Subcutaneous adipose tissue (tissue), 4 donors: ENCODE data around the gene TBPL2. TPM values are rescaled to one million over a fixed set of nuclear protein-coding genes. Genes with fewer than 3 reads are reported as not detected.

Experiments used
- total RNA-seq, 4 donors: library from RNA; depleted of rRNA; stranded (reverse); fragments of >200 nt; gene quantifications; one replicate each; pipeline ENCODE4 v1.1.0, GENCODE V29; 2016
- TF ChIP-seq, protein P1 (sequence below): fragments of 450-650 bp; IDR thresholded peaks from one replicate; pipeline ENCODE4 v1.5.1; 2016; ENCODE audit warnings: low read depth, mild to moderate bottlenecking, control low read depth, antibody characterized with exemption, moderate library complexity

Gene TBPL2
- total RNA-seq, 4 donors from 2014 or later = not detected

DNA sequence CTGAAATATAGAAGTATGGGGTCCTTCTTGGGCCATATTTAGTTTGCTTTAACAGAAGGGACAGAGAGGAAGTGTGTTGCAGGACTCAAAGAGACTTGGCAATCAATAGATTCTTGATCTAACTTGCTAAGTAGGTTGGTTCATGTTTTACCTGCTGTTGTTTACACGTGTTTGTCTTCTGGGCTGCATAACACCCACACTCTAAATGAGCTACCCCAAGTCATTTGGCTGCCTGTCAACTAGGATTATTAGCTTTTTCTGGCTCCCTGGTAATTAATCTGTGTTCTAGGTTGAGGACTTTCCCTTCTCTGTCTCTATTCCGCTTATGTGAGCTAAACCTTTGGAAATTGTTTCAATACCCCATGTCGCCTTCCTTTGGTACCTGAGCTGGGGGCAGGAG lies 10.1 kb upstream of the TBPL2 start:
- TF ChIP-seq, protein P1, sequence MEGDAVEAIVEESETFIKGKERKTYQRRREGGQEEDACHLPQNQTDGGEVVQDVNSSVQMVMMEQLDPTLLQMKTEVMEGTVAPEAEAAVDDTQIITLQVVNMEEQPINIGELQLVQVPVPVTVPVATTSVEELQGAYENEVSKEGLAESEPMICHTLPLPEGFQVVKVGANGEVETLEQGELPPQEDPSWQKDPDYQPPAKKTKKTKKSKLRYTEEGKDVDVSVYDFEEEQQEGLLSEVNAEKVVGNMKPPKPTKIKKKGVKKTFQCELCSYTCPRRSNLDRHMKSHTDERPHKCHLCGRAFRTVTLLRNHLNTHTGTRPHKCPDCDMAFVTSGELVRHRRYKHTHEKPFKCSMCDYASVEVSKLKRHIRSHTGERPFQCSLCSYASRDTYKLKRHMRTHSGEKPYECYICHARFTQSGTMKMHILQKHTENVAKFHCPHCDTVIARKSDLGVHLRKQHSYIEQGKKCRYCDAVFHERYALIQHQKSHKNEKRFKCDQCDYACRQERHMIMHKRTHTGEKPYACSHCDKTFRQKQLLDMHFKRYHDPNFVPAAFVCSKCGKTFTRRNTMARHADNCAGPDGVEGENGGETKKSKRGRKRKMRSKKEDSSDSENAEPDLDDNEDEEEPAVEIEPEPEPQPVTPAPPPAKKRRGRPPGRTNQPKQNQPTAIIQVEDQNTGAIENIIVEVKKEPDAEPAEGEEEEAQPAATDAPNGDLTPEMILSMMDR = no peak

DNA sequence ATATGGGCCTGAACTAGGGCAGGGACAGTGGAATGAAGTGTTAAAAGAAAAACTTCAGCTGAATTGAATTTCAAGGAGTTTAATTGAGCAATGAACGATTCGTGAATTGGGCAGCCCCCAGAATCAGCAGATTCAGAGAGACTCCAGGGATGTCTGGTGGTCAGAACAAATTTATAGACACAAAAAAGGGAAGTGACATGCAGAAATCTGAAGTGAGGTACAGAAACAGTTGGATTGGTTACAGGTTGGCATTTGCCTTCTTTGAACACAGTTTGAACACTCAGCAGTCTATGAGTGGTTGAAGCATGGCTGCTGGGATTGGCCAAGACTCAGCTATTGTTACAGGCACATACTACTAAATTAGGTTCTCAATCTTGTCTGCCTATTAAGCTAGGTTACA lies 9.7 kb upstream of the TBPL2 start:
- TF ChIP-seq, protein P1 = no peak

DNA sequence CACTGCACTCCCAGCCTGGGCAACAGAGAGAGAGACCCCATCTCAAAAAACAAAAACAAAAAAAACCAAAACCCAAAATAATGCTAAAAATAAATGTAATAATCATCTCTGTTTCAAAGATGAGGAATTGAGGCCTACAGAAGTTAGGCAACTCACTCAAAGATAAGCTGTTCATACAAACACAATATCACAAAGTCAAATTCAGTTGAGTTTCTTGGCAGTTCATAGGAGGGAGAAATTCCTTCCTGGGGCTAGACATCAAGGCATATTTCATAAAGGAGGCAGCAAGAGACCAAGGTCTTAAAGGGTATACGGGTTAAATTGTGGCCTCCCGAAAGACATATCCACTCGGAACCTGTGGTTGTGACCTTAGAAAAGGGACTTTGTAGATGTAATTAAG lies 8.7 kb upstream of the TBPL2 start:
- TF ChIP-seq, protein P1 = no peak

DNA sequence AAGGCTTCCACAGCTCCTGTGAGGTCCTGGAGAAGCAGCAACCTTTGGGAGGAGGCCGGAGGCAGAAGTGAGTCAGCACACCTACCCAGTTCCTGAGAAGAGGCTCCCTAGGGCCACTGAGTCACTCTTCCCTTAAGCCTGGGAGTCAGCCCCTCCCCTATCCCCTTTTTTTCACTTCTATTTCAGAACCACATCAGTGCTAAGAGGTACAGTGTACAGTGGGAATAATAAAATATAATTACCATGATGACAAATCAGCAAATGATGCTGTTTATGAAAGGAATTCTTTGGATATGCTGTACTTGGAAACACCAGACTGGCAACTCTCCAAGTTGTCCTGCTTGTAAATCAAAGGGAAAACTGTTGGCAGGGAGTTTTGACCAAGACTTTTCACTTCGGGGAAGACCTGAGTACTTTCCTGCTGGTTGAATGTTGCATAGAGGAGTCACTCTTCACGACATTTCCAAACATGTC lies 7.8 kb upstream of the TBPL2 start:
- TF ChIP-seq, protein P1 = no peak

DNA sequence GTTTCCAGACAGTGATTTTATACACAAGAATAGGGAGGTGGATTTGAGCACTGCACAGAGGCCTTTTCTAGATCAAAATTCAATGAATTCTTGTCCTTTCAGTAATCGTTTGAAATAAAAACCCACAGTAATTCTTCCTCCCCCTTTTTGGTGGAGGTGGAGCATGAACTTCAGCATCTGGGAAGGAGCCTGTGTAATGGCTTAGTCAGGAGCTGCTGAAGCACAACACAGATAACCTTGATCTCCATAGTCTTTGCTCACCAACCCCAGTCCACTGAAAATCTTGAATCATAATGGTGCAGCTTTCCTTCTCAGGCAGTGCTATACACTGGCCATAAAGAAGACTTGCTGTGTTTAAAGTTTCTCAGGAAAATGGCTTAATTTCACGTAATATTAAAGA lies 6.4 kb upstream of the TBPL2 start:
- TF ChIP-seq, protein P1 = no peak

DNA sequence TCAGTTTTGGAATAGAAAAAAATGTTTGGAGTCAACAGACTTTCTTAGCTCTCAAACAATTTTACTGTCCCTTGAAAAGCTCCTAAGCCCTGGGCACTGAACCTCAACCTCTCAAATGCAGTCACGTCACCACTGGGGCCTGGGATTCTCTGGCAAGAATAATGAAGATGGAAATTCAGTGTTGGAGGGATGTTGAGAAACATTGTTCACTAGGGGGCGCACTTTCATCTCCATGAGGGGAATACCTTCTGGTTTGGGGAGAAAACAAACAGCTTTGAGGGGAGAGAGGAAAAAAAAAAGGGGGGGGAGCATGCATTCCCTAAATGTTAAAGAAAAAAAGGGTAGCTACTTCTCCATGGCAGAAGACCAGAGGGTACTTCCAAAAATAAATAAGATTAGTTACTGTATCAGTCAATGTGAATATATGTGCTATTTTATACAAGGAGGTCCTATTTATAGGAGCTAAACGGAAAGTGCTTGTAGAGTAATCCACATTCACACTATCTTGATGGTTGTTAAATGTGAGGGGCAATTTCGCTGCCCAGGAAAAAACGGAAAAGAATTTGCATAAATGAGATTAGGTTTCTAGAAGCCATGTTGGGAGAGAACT lies 5.8 kb upstream of the TBPL2 start:
- TF ChIP-seq, protein P1 = no peak

DNA sequence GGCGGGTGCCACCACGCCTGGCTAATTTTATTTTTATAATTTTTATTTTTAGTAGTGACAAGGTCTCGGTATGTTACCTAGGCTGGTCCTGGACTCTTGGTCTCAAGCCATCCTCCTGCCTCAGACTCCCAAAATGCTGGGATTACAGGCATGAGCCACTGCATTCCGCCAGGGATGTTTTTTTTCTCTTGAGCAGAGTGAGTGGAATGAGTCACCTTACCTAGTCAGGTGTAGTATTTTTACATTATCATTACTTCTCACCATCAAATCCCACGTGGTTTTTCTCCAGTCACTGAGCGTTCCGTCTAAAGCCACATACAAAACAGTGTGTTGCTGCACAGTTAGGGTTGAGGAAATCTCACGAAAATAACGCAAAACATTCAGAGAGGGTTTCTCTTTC lies 870 bp upstream of the TBPL2 start:
- TF ChIP-seq, protein P1 = no peak
